ENCODE data around the gene LHFPL2. TPM values are rescaled to one million over a fixed set of nuclear protein-coding genes. Genes with fewer than 3 reads are reported as not detected.

LHFPL2 gene
- total and polyA plus RNA-seq, 4 donors = 6.5 to 49.4 (median 47.7) TPM

DNA sequence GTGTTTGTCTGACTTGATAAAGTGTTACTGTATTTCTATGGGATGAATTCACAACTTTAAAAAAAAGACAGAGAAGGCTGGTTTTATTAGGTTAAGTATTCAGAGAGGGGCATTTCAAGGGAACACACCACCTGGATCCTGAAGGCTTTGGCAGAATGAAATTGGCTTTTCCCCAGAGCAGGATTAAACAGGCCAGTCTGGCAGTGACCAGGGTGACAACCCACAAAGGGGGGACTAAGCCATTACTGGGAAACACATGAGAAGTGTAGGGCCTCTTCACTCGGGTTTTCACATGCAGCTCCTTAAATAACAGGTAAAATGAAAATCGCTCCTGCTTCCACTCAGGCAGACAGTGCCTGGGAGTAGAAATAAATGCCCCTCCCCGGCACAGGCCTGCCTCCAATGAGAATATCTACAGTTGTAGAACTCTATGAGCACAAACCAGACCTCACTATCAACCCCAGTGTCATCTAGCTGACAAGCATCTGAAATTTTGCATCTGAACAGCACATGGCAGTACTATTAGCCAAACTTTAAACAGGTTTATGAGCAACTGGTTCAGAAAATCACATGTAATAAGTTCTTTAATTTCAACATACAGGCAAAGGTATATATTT lies 85.8 kb downstream of the LHFPL2 start:
- WGBS, 2 donors = 90 to 92% methylated on average over 3 of the region's 3 CpGs
- DNase-seq = no peak
- ATAC-seq (ENCODE audit: insufficient read depth, low FRiP score) = no peak
- H3K4me3 ChIP-seq = no peak overlapping the region
- H3K27ac ChIP-seq (ENCODE audit: low read depth in 1 of 2, low read length in 1 of 2) = no peak overlapping the region
- H3K27me3 ChIP-seq (ENCODE audit: control insufficient read depth in 3 of 3, insufficient read depth in 3 of 3, low read length in 2 of 3) = no peaks in the 10 kb centered on the region
- no peak for TF ChIP-seq CTCF (IDR thresholded peaks at IDR 0.05; ENCODE audit: control extremely low read depth, extremely low read depth)
- no peak overlapping the region for H3K9ac ChIP-seq (ENCODE audit: insufficient read depth in 1 of 2, low read length in 2 of 2)
- no peaks in the 10 kb centered on the region for H3K9me3 ChIP-seq (ENCODE audit: control insufficient read depth in 4 of 4, insufficient read depth in 3 of 4, low read length in 3 of 4)
- H3K4me1 ChIP-seq (ENCODE audit: control insufficient read depth in 5 of 5, insufficient read depth in 5 of 5, low read length in 5 of 5) = peaks cover 0 to 4% (median 2%) of the 10 kb centered on the region in 5 donors
- peaks cover 0 to 13% (median 1%) of the 10 kb centered on the region in 4 donors for H3K36me3 ChIP-seq (ENCODE audit: control insufficient read depth in 4 of 4, insufficient read depth in 4 of 4, low read length in 4 of 4)

GRCh38 chr5:78562001-78562400 lies 86.6 kb downstream of the LHFPL2 start:
- Histone ChIP-seq H3K27me3 (ENCODE audit: control insufficient read depth in 3 of 3, insufficient read depth in 3 of 3, low read length in 2 of 3) (no peaks in the 10 kb centered on the region), H3K4me3 (no peak overlapping the region), H3K9ac (ENCODE audit: insufficient read depth in 1 of 2, low read length in 2 of 2) (no peak overlapping the region), H3K9me3 (ENCODE audit: control insufficient read depth in 4 of 4, insufficient read depth in 3 of 4, low read length in 3 of 4) (no peaks in the 10 kb centered on the region), H3K36me3 (ENCODE audit: control insufficient read depth in 4 of 4, insufficient read depth in 4 of 4, low read length in 4 of 4) (peaks cover 0 to 13% (median 1%) of the 10 kb centered on the region in 4 donors), H3K4me1 (ENCODE audit: control insufficient read depth in 5 of 5, insufficient read depth in 5 of 5, low read length in 5 of 5) (peaks cover 0 to 2% (median 0%) of the 10 kb centered on the region in 5 donors), H3K27ac (ENCODE audit: low read depth in 1 of 2, low read length in 1 of 2) (no peak overlapping the region)
- no peak for ATAC-seq (ENCODE audit: insufficient read depth, low FRiP score)
- 94 to 98% methylated on average over 3 of the region's 3 CpGs for WGBS, 2 donors
- no peak for DNase-seq
- no peak for TF ChIP-seq CTCF (IDR thresholded peaks at IDR 0.05; ENCODE audit: control extremely low read depth, extremely low read depth)

DNA sequence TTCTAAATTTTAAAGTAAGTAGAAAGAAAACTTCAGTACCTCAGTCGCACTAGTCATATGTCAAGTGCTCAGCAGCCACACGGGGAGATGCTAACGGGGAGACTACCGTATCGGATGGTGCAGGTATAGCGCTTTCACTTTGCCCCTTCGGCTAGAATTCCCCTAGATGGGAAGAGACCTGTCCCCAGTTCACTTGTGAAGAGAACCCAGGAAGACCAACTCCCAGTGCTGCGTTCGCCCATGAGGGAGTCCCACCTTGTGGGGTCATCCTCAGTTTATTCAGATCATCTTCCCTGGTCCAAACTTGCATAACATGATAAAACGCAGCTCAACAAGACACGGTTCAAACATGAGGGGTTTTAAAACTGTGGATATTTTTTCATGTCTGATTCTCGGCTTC lies 87.3 kb downstream of the LHFPL2 start:
- no peak overlapping the region for H3K4me3 ChIP-seq
- H3K9ac ChIP-seq (ENCODE audit: insufficient read depth in 1 of 2, low read length in 2 of 2) = no peak overlapping the region
- ATAC-seq (ENCODE audit: insufficient read depth, low FRiP score) = no peak
- no peak for DNase-seq
- no peak overlapping the region for H3K27ac ChIP-seq (ENCODE audit: low read depth in 1 of 2, low read length in 1 of 2)
- TF ChIP-seq CTCF (IDR thresholded peaks at IDR 0.05; ENCODE audit: control extremely low read depth, extremely low read depth) = no peak
- H3K36me3 ChIP-seq (ENCODE audit: control insufficient read depth in 4 of 4, insufficient read depth in 4 of 4, low read length in 4 of 4) = peaks cover 0 to 13% (median 1%) of the 10 kb centered on the region in 4 donors
- WGBS, 2 donors = 96 to 98% methylated on average over 12 of the region's 12 CpGs
- peaks cover 0 to 2% (median 0%) of the 10 kb centered on the region in 5 donors for H3K4me1 ChIP-seq (ENCODE audit: control insufficient read depth in 5 of 5, insufficient read depth in 5 of 5, low read length in 5 of 5)
- H3K27me3 ChIP-seq (ENCODE audit: control insufficient read depth in 3 of 3, insufficient read depth in 3 of 3, low read length in 2 of 3) = no peaks in the 10 kb centered on the region
- H3K9me3 ChIP-seq (ENCODE audit: control insufficient read depth in 4 of 4, insufficient read depth in 3 of 4, low read length in 3 of 4) = no peaks in the 10 kb centered on the region
